Stimulated activated CD8-positive, alpha-beta memory T cell treated with anti-CD3 and anti-CD28 coated beads, Interleukin-15, amount 100 ng/mL, for 48 hours (primary cell): ENCODE results near the gene FBLL1.
"Not testable (repeated sequence)": the region's sequence is repeated elsewhere in the genome, so short reads cannot be mapped to it uniquely, and the experiment has no call there.

Source experiments
- DNase-seq, 2 donors: peaks; one replicate each; pipeline ENCODE4 v3.0.0-alpha.2; 2020; ENCODE audit warnings: low read depth in 2 of 2

The FBLL1 gene

GRCh38 chr5:168552146-168552545 is 23.0 kb downstream of the FBLL1 start:
- no peak for DNase-seq

GRCh38 chr5:168553377-168554130 is 24.4 kb downstream of the FBLL1 start:
- no peak for DNase-seq

GRCh38 chr5:168557389-168557788 is 28.3 kb downstream of the FBLL1 start:
- no peak for DNase-seq

- no peak for DNase-seq
Observed at GRCh38 chr5:168562279-168562678, 33.2 kb downstream of the FBLL1 start.

GRCh38 chr5:168563959-168564358 is 34.9 kb downstream of the FBLL1 start:
- DNase-seq, result no peak

GRCh38 chr5:168568738-168569137 is 39.6 kb downstream of the FBLL1 start:
- DNase-seq, result no peak

- no peak for DNase-seq
Observed at GRCh38 chr5:168570490-168571328, 41.6 kb downstream of the FBLL1 start.

- not testable (repeated sequence) for DNase-seq
Observed at GRCh38 chr5:168573663-168574062, 44.6 kb downstream of the FBLL1 start.

- not testable (repeated sequence) for DNase-seq
Observed at GRCh38 chr5:168574156-168574555, 45.1 kb downstream of the FBLL1 start.

- no peak for DNase-seq
Observed at GRCh38 chr5:168575391-168576372, 46.6 kb downstream of the FBLL1 start.

GRCh38 chr5:168578006-168578405 is 48.9 kb downstream of the FBLL1 start:
- no peak for DNase-seq

- no peak for DNase-seq
Observed at GRCh38 chr5:168578538-168579487, 49.7 kb downstream of the FBLL1 start, which contains the start of gene PANK3. Gene PANK3, minus strand, starts transcription at chr5:168579368. Its CDS starts 85 bp downstream, at chr5:168579283.

- peak; percentile 96 to 97 for DNase-seq
Observed at GRCh38 chr5:168579488-168580226, 50.6 kb downstream of the FBLL1 start.

- DNase-seq, result no peak
Observed at GRCh38 chr5:168580227-168580508, 51.1 kb downstream of the FBLL1 start.
